ENCODE measurements around the gene VEGFC.

The VEGFC gene

GRCh38 chr4:176792326-176793059 lies at the start of gene VEGFC:
Gene VEGFC, minus strand, starts transcription at chr4:176792922. Its CDS starts 611 bp downstream, at chr4:176792311.
- DNase-seq (ENCODE audit: low spot score), result no peak

GRCh38 chr4:176841711-176842112 lies 49.0 kb upstream of the VEGFC start:
- DNase-seq (ENCODE audit: low spot score), result peak; percentile 47

GRCh38 chr4:176840166-176840565 lies 47.4 kb upstream of the VEGFC start:
- DNase-seq (ENCODE audit: low spot score), result no peak

GRCh38 chr4:176839656-176840055 lies 46.9 kb upstream of the VEGFC start:
- DNase-seq (ENCODE audit: low spot score), result no peak

GRCh38 chr4:176838601-176839433 lies 46.1 kb upstream of the VEGFC start:
- DNase-seq (ENCODE audit: low spot score), result peak; percentile 72

- no peak for DNase-seq (ENCODE audit: low spot score)
Measured at GRCh38 chr4:176837169-176837895, 44.6 kb upstream of the VEGFC start.

- no peak for DNase-seq (ENCODE audit: low spot score)
Measured at GRCh38 chr4:176834531-176834930, 41.8 kb upstream of the VEGFC start.

GRCh38 chr4:176833400-176834175 lies 40.9 kb upstream of the VEGFC start:
- DNase-seq (ENCODE audit: low spot score), result no peak

GRCh38 chr4:176830971-176831370 lies 38.2 kb upstream of the VEGFC start:
- no peak for DNase-seq (ENCODE audit: low spot score)

- DNase-seq (ENCODE audit: low spot score), result no peak
Measured at GRCh38 chr4:176825586-176825985, 32.9 kb upstream of the VEGFC start.

- no peak for DNase-seq (ENCODE audit: low spot score)
Measured at GRCh38 chr4:176824645-176825366, 32.1 kb upstream of the VEGFC start.

- DNase-seq (ENCODE audit: low spot score), result no peak
Measured at GRCh38 chr4:176818531-176818930, 25.8 kb upstream of the VEGFC start.

- no peak for DNase-seq (ENCODE audit: low spot score)
Measured at GRCh38 chr4:176817204-176817603, 24.5 kb upstream of the VEGFC start.

- no peak for DNase-seq (ENCODE audit: low spot score)
Measured at GRCh38 chr4:176814770-176815169, 22.0 kb upstream of the VEGFC start.

- no peak for DNase-seq (ENCODE audit: low spot score)
Measured at GRCh38 chr4:176810481-176811249, 17.9 kb upstream of the VEGFC start.

GRCh38 chr4:176806778-176807375 lies 14.2 kb upstream of the VEGFC start:
- DNase-seq (ENCODE audit: low spot score), result no peak

GRCh38 chr4:176805155-176805554 lies 12.4 kb upstream of the VEGFC start:
- no peak for DNase-seq (ENCODE audit: low spot score)

GRCh38 chr4:176800891-176801534 lies 8.3 kb upstream of the VEGFC start:
- DNase-seq (ENCODE audit: low spot score), result no peak

- DNase-seq (ENCODE audit: low spot score), result no peak
Measured at GRCh38 chr4:176799653-176800052, 6.9 kb upstream of the VEGFC start.

Measured in kidney capillary endothelial cell (primary cell).